ENCODE data around the gene CCR6.

CCR6 gene

GRCh38 chr6:167108278-167108677, 14.6 kb upstream of the CCR6 start:
- DNase-seq: no peak
- Histone ChIP-seq H3K36me3 (ENCODE audit: control insufficient read depth, insufficient read depth, low read length) (no peaks in the 10 kb centered on the region), H3K9me3 (ENCODE audit: control insufficient read depth, low read length) (no peaks in the 10 kb centered on the region), H3K4me1 (ENCODE audit: control insufficient read depth, insufficient read depth, low read length, poor library complexity, severe bottlenecking) (peaks cover 8% of the 10 kb centered on the region), H3K27me3 (replicated peaks; ENCODE audit: control insufficient read depth, insufficient read depth, low read length, poor library complexity, severe bottlenecking) (no peaks in the 10 kb centered on the region), H3K4me3 (ENCODE audit: insufficient read depth, low read depth, low read length, poor library complexity, severe bottlenecking) (no peak overlapping the region), H3K27ac (ENCODE audit: insufficient read depth, low read length, poor library complexity, severe bottlenecking) (no peak overlapping the region)

GRCh38 chr6:167109651-167110050, 13.2 kb upstream of the CCR6 start:
- Histone ChIP-seq H3K27ac (ENCODE audit: insufficient read depth, low read length, poor library complexity, severe bottlenecking) (no peak overlapping the region), H3K4me1 (ENCODE audit: control insufficient read depth, insufficient read depth, low read length, poor library complexity, severe bottlenecking) (peaks cover 12% of the 10 kb centered on the region), H3K9me3 (ENCODE audit: control insufficient read depth, low read length) (no peaks in the 10 kb centered on the region), H3K36me3 (ENCODE audit: control insufficient read depth, insufficient read depth, low read length) (no peaks in the 10 kb centered on the region), H3K27me3 (replicated peaks; ENCODE audit: control insufficient read depth, insufficient read depth, low read length, poor library complexity, severe bottlenecking) (no peaks in the 10 kb centered on the region), H3K4me3 (ENCODE audit: insufficient read depth, low read depth, low read length, poor library complexity, severe bottlenecking) (no peak overlapping the region)
- no peak for DNase-seq

- no peak for DNase-seq
- no peaks in the 10 kb centered on the region for H3K27me3 ChIP-seq (replicated peaks; ENCODE audit: control insufficient read depth, insufficient read depth, low read length, poor library complexity, severe bottlenecking)
- H3K9me3 ChIP-seq (ENCODE audit: control insufficient read depth, low read length): no peaks in the 10 kb centered on the region
- peak overlapping the region; percentile 72 for H3K4me3 ChIP-seq (ENCODE audit: insufficient read depth, low read depth, low read length, poor library complexity, severe bottlenecking)
- H3K4me1 ChIP-seq (ENCODE audit: control insufficient read depth, insufficient read depth, low read length, poor library complexity, severe bottlenecking): peaks cover 27% of the 10 kb centered on the region
- H3K27ac ChIP-seq (ENCODE audit: insufficient read depth, low read length, poor library complexity, severe bottlenecking): peak overlapping the region; percentile 83
- no peaks in the 10 kb centered on the region for H3K36me3 ChIP-seq (ENCODE audit: control insufficient read depth, insufficient read depth, low read length)
Measured at GRCh38 chr6:167111597-167111996, 11.3 kb upstream of the CCR6 start.

- peak overlapping the region; percentile 83 for H3K27ac ChIP-seq (ENCODE audit: insufficient read depth, low read length, poor library complexity, severe bottlenecking)
- no peaks in the 10 kb centered on the region for H3K27me3 ChIP-seq (replicated peaks; ENCODE audit: control insufficient read depth, insufficient read depth, low read length, poor library complexity, severe bottlenecking)
- H3K4me3 ChIP-seq (ENCODE audit: insufficient read depth, low read depth, low read length, poor library complexity, severe bottlenecking): peak overlapping the region; percentile 72
- H3K36me3 ChIP-seq (ENCODE audit: control insufficient read depth, insufficient read depth, low read length): no peaks in the 10 kb centered on the region
- H3K4me1 ChIP-seq (ENCODE audit: control insufficient read depth, insufficient read depth, low read length, poor library complexity, severe bottlenecking): peaks cover 27% of the 10 kb centered on the region
- no peak for DNase-seq
- no peaks in the 10 kb centered on the region for H3K9me3 ChIP-seq (ENCODE audit: control insufficient read depth, low read length)
Measured at GRCh38 chr6:167112421-167112820, 10.5 kb upstream of the CCR6 start.

- peaks cover 27% of the 10 kb centered on the region for H3K4me1 ChIP-seq (ENCODE audit: control insufficient read depth, insufficient read depth, low read length, poor library complexity, severe bottlenecking)
- H3K36me3 ChIP-seq (ENCODE audit: control insufficient read depth, insufficient read depth, low read length): no peaks in the 10 kb centered on the region
- H3K4me3 ChIP-seq (ENCODE audit: insufficient read depth, low read depth, low read length, poor library complexity, severe bottlenecking): peak overlapping the region; percentile 72
- no peaks in the 10 kb centered on the region for H3K27me3 ChIP-seq (replicated peaks; ENCODE audit: control insufficient read depth, insufficient read depth, low read length, poor library complexity, severe bottlenecking)
- no peaks in the 10 kb centered on the region for H3K9me3 ChIP-seq (ENCODE audit: control insufficient read depth, low read length)
- H3K27ac ChIP-seq (ENCODE audit: insufficient read depth, low read length, poor library complexity, severe bottlenecking): peak overlapping the region; percentile 83
- no peak for DNase-seq
Measured at GRCh38 chr6:167113047-167113754, 9.7 kb upstream of the CCR6 start.

GRCh38 chr6:167113935-167114910, 8.7 kb upstream of the CCR6 start:
- Histone ChIP-seq H3K27me3 (replicated peaks; ENCODE audit: control insufficient read depth, insufficient read depth, low read length, poor library complexity, severe bottlenecking) (no peaks in the 10 kb centered on the region), H3K4me3 (ENCODE audit: insufficient read depth, low read depth, low read length, poor library complexity, severe bottlenecking) (peak overlapping the region; percentile 72), H3K9me3 (ENCODE audit: control insufficient read depth, low read length) (no peaks in the 10 kb centered on the region), H3K36me3 (ENCODE audit: control insufficient read depth, insufficient read depth, low read length) (no peaks in the 10 kb centered on the region), H3K4me1 (ENCODE audit: control insufficient read depth, insufficient read depth, low read length, poor library complexity, severe bottlenecking) (peaks cover 37% of the 10 kb centered on the region), H3K27ac (ENCODE audit: insufficient read depth, low read length, poor library complexity, severe bottlenecking) (peak overlapping the region; percentile 83)
- DNase-seq: peak; percentile 74 to 83 (median 76)

GRCh38 chr6:167115054-167115453, 7.8 kb upstream of the CCR6 start:
- DNase-seq: no peak
- H3K27ac ChIP-seq (ENCODE audit: insufficient read depth, low read length, poor library complexity, severe bottlenecking): peak overlapping the region; percentile 83
- peak overlapping the region; percentile 20 for H3K4me3 ChIP-seq (ENCODE audit: insufficient read depth, low read depth, low read length, poor library complexity, severe bottlenecking)
- no peaks in the 10 kb centered on the region for H3K36me3 ChIP-seq (ENCODE audit: control insufficient read depth, insufficient read depth, low read length)
- no peaks in the 10 kb centered on the region for H3K27me3 ChIP-seq (replicated peaks; ENCODE audit: control insufficient read depth, insufficient read depth, low read length, poor library complexity, severe bottlenecking)
- H3K4me1 ChIP-seq (ENCODE audit: control insufficient read depth, insufficient read depth, low read length, poor library complexity, severe bottlenecking): peaks cover 44% of the 10 kb centered on the region
- no peaks in the 10 kb centered on the region for H3K9me3 ChIP-seq (ENCODE audit: control insufficient read depth, low read length)

- Histone ChIP-seq H3K9me3 (ENCODE audit: control insufficient read depth, low read length) (no peaks in the 10 kb centered on the region), H3K4me3 (ENCODE audit: insufficient read depth, low read depth, low read length, poor library complexity, severe bottlenecking) (no peak overlapping the region), H3K27ac (ENCODE audit: insufficient read depth, low read length, poor library complexity, severe bottlenecking) (peak overlapping the region; percentile 83), H3K27me3 (replicated peaks; ENCODE audit: control insufficient read depth, insufficient read depth, low read length, poor library complexity, severe bottlenecking) (no peaks in the 10 kb centered on the region), H3K36me3 (ENCODE audit: control insufficient read depth, insufficient read depth, low read length) (no peaks in the 10 kb centered on the region), H3K4me1 (ENCODE audit: control insufficient read depth, insufficient read depth, low read length, poor library complexity, severe bottlenecking) (peaks cover 54% of the 10 kb centered on the region)
- DNase-seq: no peak
Measured at GRCh38 chr6:167116109-167116837, 6.6 kb upstream of the CCR6 start.

- no peaks in the 10 kb centered on the region for H3K36me3 ChIP-seq (ENCODE audit: control insufficient read depth, insufficient read depth, low read length)
- DNase-seq: no peak
- no peaks in the 10 kb centered on the region for H3K27me3 ChIP-seq (replicated peaks; ENCODE audit: control insufficient read depth, insufficient read depth, low read length, poor library complexity, severe bottlenecking)
- H3K4me3 ChIP-seq (ENCODE audit: insufficient read depth, low read depth, low read length, poor library complexity, severe bottlenecking): no peak overlapping the region
- H3K9me3 ChIP-seq (ENCODE audit: control insufficient read depth, low read length): no peaks in the 10 kb centered on the region
- peak overlapping the region; percentile 83 for H3K27ac ChIP-seq (ENCODE audit: insufficient read depth, low read length, poor library complexity, severe bottlenecking)
- H3K4me1 ChIP-seq (ENCODE audit: control insufficient read depth, insufficient read depth, low read length, poor library complexity, severe bottlenecking): peaks cover 59% of the 10 kb centered on the region
Measured at GRCh38 chr6:167116838-167117228, 6.1 kb upstream of the CCR6 start.

All from effector memory CD4-positive, alpha-beta T cell (primary cell).